ENCODE results near the gene UTP25.
"Not testable (repeated sequence)": the region's sequence is repeated elsewhere in the genome, so short reads cannot be mapped to it uniquely, and the experiment has no call there.

Gene UTP25

GRCh38 chr1:209875515-209875914, 47.7 kb downstream of the UTP25 start:
- peak; percentile 75 to 81 for DNase-seq

DNA sequence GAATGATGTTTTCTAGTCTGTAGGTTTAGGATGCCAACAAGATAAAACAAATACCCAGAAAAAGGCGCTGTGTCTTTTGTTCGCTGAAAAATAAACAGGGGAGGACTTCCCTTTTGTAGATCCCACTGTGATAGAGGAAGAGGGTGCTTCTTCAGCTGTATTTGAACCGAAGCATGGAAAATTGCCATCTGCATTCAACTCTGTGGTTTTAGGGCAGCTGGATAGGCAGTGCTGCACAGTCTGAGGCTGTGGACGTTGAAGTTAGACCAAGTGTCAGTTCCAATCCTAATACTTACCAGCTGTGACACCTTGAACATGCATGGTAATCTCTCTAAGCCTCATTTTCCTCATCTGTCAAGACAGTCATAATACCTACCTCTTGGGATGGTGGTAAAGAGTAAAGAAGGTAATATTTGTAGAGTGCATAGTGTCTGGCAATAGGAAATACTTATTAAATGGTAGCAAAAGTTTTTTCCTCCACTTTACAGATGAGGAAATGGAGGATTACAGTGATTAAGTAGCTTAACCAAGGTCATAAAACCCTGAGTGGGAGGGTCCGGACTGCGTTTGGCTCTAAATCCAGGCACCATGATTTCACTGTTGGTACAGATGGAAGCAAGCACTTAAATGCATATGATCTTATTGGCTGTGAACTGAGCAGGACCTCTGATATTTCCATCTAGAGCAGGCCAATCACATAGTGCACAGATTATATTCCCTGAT, 48.5 kb downstream of the UTP25 start:
- DNase-seq: peak in 1 of 2 experiments; percentile 57

DNA sequence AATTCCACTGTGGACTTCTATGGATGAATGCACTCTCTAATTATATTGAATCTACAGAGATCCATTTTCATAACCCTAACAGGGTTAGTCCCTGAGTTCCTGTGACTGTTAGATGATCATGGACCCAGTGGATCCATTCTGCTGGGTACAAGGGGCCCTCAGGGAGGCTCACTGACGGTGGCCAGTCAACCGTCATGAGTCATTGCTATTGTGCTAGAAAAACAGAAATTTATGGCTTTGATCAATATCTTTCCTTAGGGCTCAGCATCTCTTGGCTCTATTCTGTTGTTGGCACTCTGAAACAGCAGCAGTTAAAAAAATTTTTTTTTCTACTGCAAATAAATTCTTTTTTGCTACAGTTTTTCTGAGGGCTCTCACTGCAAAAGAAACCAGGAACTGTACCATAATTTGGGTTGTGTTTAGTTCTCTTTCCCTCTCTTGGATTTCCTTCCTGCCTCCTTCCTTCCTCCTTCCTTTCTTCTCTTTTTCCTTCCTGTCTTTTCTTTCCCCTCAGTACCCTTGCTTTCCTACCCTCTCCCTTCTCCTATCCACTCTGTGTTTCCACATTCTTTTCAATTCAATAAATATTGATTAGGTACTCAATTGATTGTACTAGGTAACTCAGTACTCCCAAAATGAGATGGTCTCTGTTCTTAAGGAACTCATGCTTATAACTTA, 49.5 kb downstream of the UTP25 start:
- no peak for DNase-seq

GRCh38 chr1:209878964-209879363, 51.2 kb downstream of the UTP25 start:
- DNase-seq: no peak

- peak; percentile 64 to 80 for DNase-seq
Observed at GRCh38 chr1:209879539-209879938, 51.8 kb downstream of the UTP25 start.

DNA sequence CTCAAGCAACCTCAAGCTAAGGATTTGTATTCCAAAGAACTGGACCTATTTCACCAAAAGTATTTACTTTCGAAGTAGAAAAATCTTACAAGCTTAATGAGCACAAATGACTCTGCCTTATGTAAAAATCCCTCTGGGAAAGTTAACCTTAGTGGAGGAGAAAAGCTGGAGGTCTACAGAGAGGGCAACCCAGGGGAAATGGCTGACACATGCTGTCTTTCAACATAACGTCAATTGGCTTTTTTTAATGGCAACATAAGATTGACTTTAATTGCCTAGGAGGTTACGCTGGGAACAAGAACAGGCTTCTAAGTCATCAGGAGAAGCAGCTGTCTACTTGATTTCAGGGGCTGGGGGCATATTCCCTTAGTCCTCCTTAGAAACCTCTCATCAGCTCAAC, 52.3 kb downstream of the UTP25 start:
- DNase-seq: no peak

DNA sequence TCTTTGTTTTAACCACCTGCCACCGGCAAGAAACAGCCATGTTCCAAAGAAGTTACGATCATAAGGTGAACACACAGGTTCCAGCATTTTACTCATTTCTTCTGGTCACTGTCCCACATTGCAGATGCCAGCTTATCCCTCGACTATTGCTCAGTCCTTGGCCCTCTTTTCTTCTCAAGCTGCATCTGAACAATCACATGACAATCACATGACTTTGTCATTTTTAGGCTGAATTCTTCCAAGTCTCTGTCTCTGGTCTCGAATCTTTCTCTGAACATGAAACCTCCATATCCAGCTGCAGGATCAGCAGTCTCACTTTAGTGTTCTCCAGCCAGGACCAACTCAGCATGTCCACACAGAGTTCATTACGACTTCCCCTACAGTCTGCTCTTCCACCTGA, 53.8 kb downstream of the UTP25 start:
- no peak for DNase-seq

GRCh38 chr1:209882286-209882685, 54.5 kb downstream of the UTP25 start:
- no peak for DNase-seq

GRCh38 chr1:209882942-209883340, 55.2 kb downstream of the UTP25 start:
- peak; percentile 61 to 65 for DNase-seq

GRCh38 chr1:209883341-209883971, 55.7 kb downstream of the UTP25 start:
- DNase-seq: peak; percentile 76 to 84

GRCh38 chr1:209884249-209884648, 56.5 kb downstream of the UTP25 start:
- DNase-seq: no peak

- DNase-seq: peak; percentile 72 to 90
Observed at GRCh38 chr1:209884665-209885117, 56.9 kb downstream of the UTP25 start.

DNA sequence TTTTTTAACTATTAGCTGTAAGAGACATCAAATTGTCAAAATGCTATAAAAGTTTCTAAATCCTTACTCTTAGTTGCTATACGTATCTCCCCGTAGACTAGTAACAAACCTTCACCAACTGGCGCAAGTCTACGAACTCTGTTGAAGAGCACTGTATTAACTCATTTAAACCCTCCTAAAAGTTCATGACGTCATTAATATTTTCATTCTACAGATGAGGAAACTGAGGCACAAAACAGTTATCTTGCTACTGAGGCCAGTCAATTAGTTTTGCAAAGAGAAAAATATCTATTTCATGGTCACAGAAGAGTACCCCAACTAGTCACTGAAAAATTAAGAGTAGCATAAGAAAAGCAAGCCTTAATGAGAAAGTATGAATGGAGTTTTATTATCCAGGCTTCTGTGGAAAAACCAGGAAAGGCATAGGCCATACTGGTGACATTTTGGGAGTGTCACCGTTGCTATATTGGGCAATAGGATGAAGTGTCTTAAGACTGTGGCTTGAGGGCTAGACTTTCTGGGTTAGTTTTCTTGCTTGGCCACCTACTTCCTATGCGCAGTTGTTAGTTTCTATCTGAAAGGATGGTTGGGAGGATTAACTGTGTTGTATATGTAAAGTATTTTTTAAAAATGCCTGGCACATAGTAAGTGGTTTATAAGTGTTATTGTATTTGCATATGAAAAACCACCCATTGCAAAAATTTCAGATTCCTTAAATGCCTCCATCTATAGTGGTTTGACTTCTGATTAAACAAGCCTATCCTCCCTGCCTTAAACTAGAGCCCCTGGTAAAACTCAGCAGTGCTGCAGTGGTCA, 57.8 kb downstream of the UTP25 start:
- DNase-seq: no peak

DNA sequence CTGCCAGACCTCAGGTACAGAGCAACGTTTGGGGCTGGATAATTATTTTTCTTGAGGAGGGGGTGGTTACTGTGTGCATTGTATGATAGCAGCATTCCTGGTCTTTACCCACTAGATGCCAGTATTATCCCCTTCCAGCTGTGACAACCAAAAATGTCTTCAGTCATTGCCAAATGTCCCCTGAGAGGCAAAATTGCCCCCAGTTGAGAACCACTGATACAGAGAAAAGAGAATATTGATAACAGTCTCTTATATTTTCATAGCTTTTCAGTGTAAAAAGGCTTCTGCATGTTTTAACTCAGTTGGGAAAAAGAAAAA, 58.4 kb downstream of the UTP25 start:
- DNase-seq: peak in 1 of 2 experiments; percentile 32

DNA sequence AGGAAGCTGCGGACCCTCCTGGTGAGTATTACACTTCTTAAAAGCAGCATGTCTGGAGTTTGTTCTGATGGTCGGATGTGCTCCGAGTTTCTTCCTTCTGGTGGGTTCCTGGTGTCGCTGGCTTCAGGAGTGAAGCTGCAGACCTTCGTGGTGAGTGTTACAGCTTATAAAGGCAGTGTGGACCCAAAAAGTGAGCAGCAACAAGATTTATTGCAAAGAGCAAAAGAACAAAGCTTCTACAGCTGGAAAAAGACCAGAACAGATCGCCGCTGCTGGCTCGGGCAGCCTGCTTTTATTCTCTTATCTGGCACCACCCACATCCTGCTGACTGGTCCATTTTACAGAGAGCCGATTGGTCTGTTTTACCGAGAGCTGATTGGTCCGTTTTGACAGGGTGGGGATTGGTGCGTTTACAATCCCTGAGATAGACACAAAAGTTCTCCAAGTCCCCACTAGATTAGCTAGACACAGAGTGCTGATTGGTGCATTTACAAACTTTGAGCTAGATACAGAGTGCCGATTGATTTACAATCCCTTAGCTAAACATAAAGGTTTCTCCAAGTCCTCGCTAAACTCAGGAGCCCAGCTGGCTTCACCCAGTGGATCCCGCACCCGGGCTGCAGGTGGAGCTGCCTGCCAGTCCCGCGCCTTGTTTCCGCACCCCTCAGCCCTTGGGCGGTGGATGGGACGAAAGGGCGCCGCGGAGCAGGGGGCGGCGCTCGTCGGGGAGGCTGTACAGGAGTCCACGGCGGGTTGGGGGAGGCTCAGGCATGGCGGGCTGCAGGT, 60.7 kb downstream of the UTP25 start:
- not testable (repeated sequence) for DNase-seq

DNA sequence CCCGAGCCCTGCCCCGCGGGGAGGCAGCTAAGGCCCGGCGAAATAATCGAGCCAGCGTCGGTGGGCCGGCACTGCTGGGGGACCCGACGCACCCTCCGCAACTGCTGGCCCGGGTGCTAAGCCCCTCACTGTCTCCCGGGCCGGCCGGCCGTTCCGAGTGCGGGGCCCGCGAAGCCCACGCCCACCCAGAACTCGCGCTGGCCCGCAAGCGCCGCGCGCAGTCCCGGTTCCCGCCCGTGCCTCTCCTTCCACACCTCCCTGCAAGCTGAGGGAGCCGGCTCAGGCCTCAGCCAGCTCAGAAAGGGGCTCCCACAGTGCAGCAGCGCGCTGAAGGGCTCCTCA, 61.3 kb downstream of the UTP25 start:
- DNase-seq: no peak

GRCh38 chr1:209890641-209891330, 63.0 kb downstream of the UTP25 start:
- no peak for DNase-seq

GRCh38 chr1:209893751-209894150, 66.0 kb downstream of the UTP25 start:
- DNase-seq: no peak

GRCh38 chr1:209895709-209896108, 67.9 kb downstream of the UTP25 start:
- DNase-seq: no peak

GRCh38 chr1:209896346-209896745, 68.6 kb downstream of the UTP25 start:
- no peak for DNase-seq

DNA sequence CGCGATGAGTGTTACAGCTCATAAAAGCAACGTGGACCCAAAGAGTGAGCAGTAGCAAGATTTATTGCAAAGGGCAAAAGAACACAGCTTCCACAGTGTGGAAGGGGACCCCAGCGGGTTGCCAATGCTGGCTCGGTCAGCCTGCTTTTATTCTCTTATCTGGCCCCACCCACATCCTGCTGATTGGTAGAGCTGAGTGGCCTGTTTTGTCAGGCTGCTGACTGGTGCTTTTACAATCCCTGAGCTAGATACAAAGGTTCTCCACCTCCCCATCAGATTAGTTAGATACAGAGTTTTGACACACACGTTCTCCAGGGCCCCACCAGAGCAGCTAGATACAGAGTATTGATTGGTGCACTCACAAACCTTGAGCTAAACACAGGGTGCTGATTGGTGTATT, 70.5 kb downstream of the UTP25 start:
- not testable (repeated sequence) for DNase-seq

- not testable (repeated sequence) for DNase-seq
Observed at GRCh38 chr1:209898851-209899250, 71.1 kb downstream of the UTP25 start.
